HG03066 (cell line): Measurements from ENCODE around the gene NEDD4.
A peak's percentile ranks its signal among the peaks of the same experiment; 100 is the strongest.
"Not testable (repeated sequence)": the region's sequence is repeated elsewhere in the genome, so short reads cannot be mapped to it uniquely, and the experiment has no call there.

Source experiments
- ATAC-seq: cut with Tn5 transposase; IDR thresholded peaks from one replicate; pipeline ENCODE4 v1.9.1; 2021; ENCODE audit warnings: low read depth; ENCODE audit not compliant: unreplicated experiment

Gene NEDD4

GRCh38 chr15:55900019-55900418, 93.4 kb downstream of the NEDD4 start:
- no peak for ATAC-seq

- no peak for ATAC-seq
Observed at GRCh38 chr15:55899537-55899936, 93.9 kb downstream of the NEDD4 start.

- no peak for ATAC-seq
Observed at GRCh38 chr15:55897560-55898336, 95.7 kb downstream of the NEDD4 start.

- ATAC-seq = no peak
Observed at GRCh38 chr15:55894399-55894965, 98.9 kb downstream of the NEDD4 start.

GRCh38 chr15:55893852-55894251, 99.6 kb downstream of the NEDD4 start:
- no peak for ATAC-seq

GRCh38 chr15:55891196-55891595, 102.2 kb downstream of the NEDD4 start:
- ATAC-seq = no peak

GRCh38 chr15:55884223-55884622, 109.2 kb downstream of the NEDD4 start:
- ATAC-seq = no peak

- ATAC-seq = no peak
Observed at GRCh38 chr15:55879181-55879580, 114.2 kb downstream of the NEDD4 start.

- no peak for ATAC-seq
Observed at GRCh38 chr15:55873024-55873720, 120.2 kb downstream of the NEDD4 start.

- ATAC-seq = no peak
Observed at GRCh38 chr15:55872471-55872870, 120.9 kb downstream of the NEDD4 start.

- no peak for ATAC-seq
Observed at GRCh38 chr15:55869660-55870059, 123.8 kb downstream of the NEDD4 start.

GRCh38 chr15:55868707-55869106, 124.7 kb downstream of the NEDD4 start:
- no peak for ATAC-seq

- not testable (repeated sequence) for ATAC-seq
Observed at GRCh38 chr15:55868291-55868690, 125.1 kb downstream of the NEDD4 start.

- no peak for ATAC-seq
Observed at GRCh38 chr15:55863911-55864310, 129.5 kb downstream of the NEDD4 start.

- no peak for ATAC-seq
Observed at GRCh38 chr15:55861115-55861514, 132.3 kb downstream of the NEDD4 start.

- ATAC-seq = no peak
Observed at GRCh38 chr15:55860468-55860867, 132.9 kb downstream of the NEDD4 start.

GRCh38 chr15:55859681-55860080, 133.7 kb downstream of the NEDD4 start:
- ATAC-seq = no peak

GRCh38 chr15:55858661-55859060, 134.8 kb downstream of the NEDD4 start:
- ATAC-seq = no peak

GRCh38 chr15:55856506-55857164, 136.8 kb downstream of the NEDD4 start:
- no peak for ATAC-seq

- ATAC-seq = no peak
Observed at GRCh38 chr15:55853134-55853533, 140.3 kb downstream of the NEDD4 start.

- peak; percentile 79 for ATAC-seq
Observed at GRCh38 chr15:55846116-55846707, 147.2 kb downstream of the NEDD4 start.
